B cell (primary cell): ENCODE data around the gene SLC8A3.

Experiments
- EZH2 ChIP-seq: IDR thresholded peaks from 2 replicates; pipeline ENCODE4 v1.6.1; 2012; ENCODE audit warnings: borderline replicate concordance, low read depth, mild to moderate bottlenecking, moderate library complexity, low read length; ENCODE audit not compliant: insufficient read depth, poor library complexity, severe bottlenecking
- TF ChIP-seq, protein P1 (sequence below): fragments of 200-600 bp; IDR thresholded peaks from one replicate; pipeline ENCODE4 v1.8.0; 2022; ENCODE audit warnings: antibody characterized with exemption, mild to moderate bottlenecking

DNA sequence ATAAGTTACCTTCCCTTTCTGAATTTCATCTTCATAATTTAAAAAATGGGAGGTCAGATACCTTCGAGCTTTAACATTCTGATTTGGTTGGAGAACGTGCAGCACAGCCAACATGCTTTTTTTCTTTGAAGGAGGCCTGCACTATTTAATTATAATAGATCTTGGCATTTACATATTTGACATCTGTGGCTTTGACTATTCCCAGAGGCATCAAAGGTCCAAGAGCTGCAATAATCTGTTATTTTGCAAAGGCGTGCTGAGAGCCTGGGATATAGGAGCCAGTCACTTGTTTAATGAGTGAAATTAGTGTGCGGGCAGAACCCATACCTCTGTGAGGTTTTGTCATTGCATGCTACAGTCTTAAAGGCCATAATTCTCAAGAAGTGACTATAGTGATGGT lies 26.4 kb downstream of the SLC8A3 start:
- TF ChIP-seq EZH2 = no peak
- TF ChIP-seq, protein P1, sequence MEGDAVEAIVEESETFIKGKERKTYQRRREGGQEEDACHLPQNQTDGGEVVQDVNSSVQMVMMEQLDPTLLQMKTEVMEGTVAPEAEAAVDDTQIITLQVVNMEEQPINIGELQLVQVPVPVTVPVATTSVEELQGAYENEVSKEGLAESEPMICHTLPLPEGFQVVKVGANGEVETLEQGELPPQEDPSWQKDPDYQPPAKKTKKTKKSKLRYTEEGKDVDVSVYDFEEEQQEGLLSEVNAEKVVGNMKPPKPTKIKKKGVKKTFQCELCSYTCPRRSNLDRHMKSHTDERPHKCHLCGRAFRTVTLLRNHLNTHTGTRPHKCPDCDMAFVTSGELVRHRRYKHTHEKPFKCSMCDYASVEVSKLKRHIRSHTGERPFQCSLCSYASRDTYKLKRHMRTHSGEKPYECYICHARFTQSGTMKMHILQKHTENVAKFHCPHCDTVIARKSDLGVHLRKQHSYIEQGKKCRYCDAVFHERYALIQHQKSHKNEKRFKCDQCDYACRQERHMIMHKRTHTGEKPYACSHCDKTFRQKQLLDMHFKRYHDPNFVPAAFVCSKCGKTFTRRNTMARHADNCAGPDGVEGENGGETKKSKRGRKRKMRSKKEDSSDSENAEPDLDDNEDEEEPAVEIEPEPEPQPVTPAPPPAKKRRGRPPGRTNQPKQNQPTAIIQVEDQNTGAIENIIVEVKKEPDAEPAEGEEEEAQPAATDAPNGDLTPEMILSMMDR = no peak
